Measurements from ENCODE around the gene ARL6IP6.
"Not testable (repeated sequence)": the region's sequence is repeated elsewhere in the genome, so short reads cannot be mapped to it uniquely, and the experiment has no call there.

The ARL6IP6 gene

GRCh38 chr2:152723918-152724317 lies 5.5 kb downstream of the ARL6IP6 start:
- no peak for DNase-seq

- no peak for DNase-seq
Measured at GRCh38 chr2:152729844-152730243, 11.4 kb downstream of the ARL6IP6 start.

- DNase-seq: no peak
Measured at GRCh38 chr2:152730591-152731333, 12.3 kb downstream of the ARL6IP6 start.

- DNase-seq: not testable (repeated sequence)
Measured at GRCh38 chr2:152737509-152737908, 19.1 kb downstream of the ARL6IP6 start.

GRCh38 chr2:152738438-152738837 lies 20.0 kb downstream of the ARL6IP6 start:
- DNase-seq: no peak

GRCh38 chr2:152739705-152740104 lies 21.3 kb downstream of the ARL6IP6 start:
- DNase-seq: not testable (repeated sequence)

GRCh38 chr2:152740743-152741328 lies 22.4 kb downstream of the ARL6IP6 start:
- peak; percentile 17 for DNase-seq

GRCh38 chr2:152743002-152743401 lies 24.6 kb downstream of the ARL6IP6 start:
- DNase-seq: peak; percentile 19

GRCh38 chr2:152747751-152748150 lies 29.3 kb downstream of the ARL6IP6 start:
- not testable (repeated sequence) for DNase-seq

GRCh38 chr2:152755029-152755428 lies 36.6 kb downstream of the ARL6IP6 start:
- no peak for DNase-seq

- DNase-seq: no peak
Measured at GRCh38 chr2:152759290-152760072, 41.1 kb downstream of the ARL6IP6 start.

GRCh38 chr2:152761214-152761613 lies 42.8 kb downstream of the ARL6IP6 start:
- no peak for DNase-seq

GRCh38 chr2:152762202-152762601 lies 43.8 kb downstream of the ARL6IP6 start:
- DNase-seq: no peak

GRCh38 chr2:152763208-152763607 lies 44.8 kb downstream of the ARL6IP6 start:
- DNase-seq: not testable (repeated sequence)

GRCh38 chr2:152763651-152764050 lies 45.2 kb downstream of the ARL6IP6 start:
- no peak for DNase-seq

- no peak for DNase-seq
Measured at GRCh38 chr2:152766928-152767327, 48.5 kb downstream of the ARL6IP6 start.

- peak; percentile 26 for DNase-seq
Measured at GRCh38 chr2:152781175-152781574, 62.8 kb downstream of the ARL6IP6 start.

GRCh38 chr2:152782171-152782570 lies 63.8 kb downstream of the ARL6IP6 start:
- no peak for DNase-seq

GRCh38 chr2:152790883-152791282 lies 72.5 kb downstream of the ARL6IP6 start:
- no peak for DNase-seq

GRCh38 chr2:152791979-152792378 lies 73.6 kb downstream of the ARL6IP6 start:
- no peak for DNase-seq

- DNase-seq: no peak
Measured at GRCh38 chr2:152792974-152793373, 74.6 kb downstream of the ARL6IP6 start.

GRCh38 chr2:152796941-152797340 lies 78.5 kb downstream of the ARL6IP6 start:
- DNase-seq: no peak

GRCh38 chr2:152804687-152805408 lies 86.4 kb downstream of the ARL6IP6 start:
- no peak for DNase-seq
